GM12872 (cell line): ENCODE measurements around the gene RYR1.

Experiments
- CTCF ChIP-seq: IDR thresholded peaks from 3 replicates; pipeline ENCODE4 v1.5.1; 2011; ENCODE audit warnings: low read depth, mild to moderate bottlenecking, low read length, moderate library complexity; ENCODE audit not compliant: insufficient read depth

RYR1 gene

GRCh38 chr19:38433268-38433733 is at the start of gene RYR1:
RYR1 (plus strand) TSS chr19:38433691; CDS start chr19:38433830, 139 bp downstream.
- no peak for TF ChIP-seq CTCF

GRCh38 chr19:38383743-38384142 is 49.7 kb upstream of the RYR1 start:
- no peak for TF ChIP-seq CTCF

GRCh38 chr19:38384209-38385027 is 49.1 kb upstream of the RYR1 start:
- TF ChIP-seq CTCF = 0 out of 3 replicates have a peak, but pooled peaks have one; percentile 13

- no peak for TF ChIP-seq CTCF
Observed at GRCh38 chr19:38385057-38385803, 48.3 kb upstream of the RYR1 start.

GRCh38 chr19:38385804-38386257 is 47.7 kb upstream of the RYR1 start:
- no peak for TF ChIP-seq CTCF

GRCh38 chr19:38386300-38386970 is 47.1 kb upstream of the RYR1 start:
- TF ChIP-seq CTCF = no peak
